HepG2 (cell line): Measurements from ENCODE around the gene TAS2R1. TPM values are rescaled to one million over a fixed set of nuclear protein-coding genes. Genes with fewer than 3 reads are reported as not detected.

Source experiments
- ATAC-seq: fragments of 200-7000 bp; cut with Tn5 transposase; 3 replicates; pipeline ENCODE4 v1.9.1; 2020; ENCODE audit warnings: mild to moderate bottlenecking, moderate library complexity
- BruUV-seq: library from RNA; stranded (reverse); fragments of 400-500 nt; replicated peaks from 2 replicates; lab custom pipeline; 2021; lab: Mats Ljungman, UMichigan
- CTCF ChIA-PET: fragments of 300-600 bp; formaldehyde crosslinking; extraction: SDS; loops from one replicate; lab custom pipeline; 2021; ENCODE audit warnings: low total read pairs, inconsistent platforms, low intra/inter-chr PET ratio; lab: Yijun Ruan, JAX
- POLR2A ChIA-PET: fragments of 350-600 bp; sonication (Branson Sonifier 250); formaldehyde crosslinking; loops from one replicate; lab custom pipeline; 2020; ENCODE audit warnings: antibody characterized with exemption, inconsistent platforms; lab: Yijun Ruan, JAX
- DNase-seq: peaks from one replicate; pipeline ENCODE4 v3.0.0-alpha.2; 2015; ENCODE audit warnings: low spot score
- FAIRE-seq: peaks from 3 replicates; lab custom pipeline; 2011; peaks lifted over from hg19 to GRCh38; lab: Jason Lieb, UNC
- H2AFZ ChIP-seq: one replicate; pipeline ENCODE4 v1.6.1; 2011; ENCODE audit warnings: low read length, inconsistent platforms
- H3K27ac ChIP-seq: fragments of 300-600 bp; 3 replicates; pipeline ENCODE4 v1.8.0; 2011; ENCODE audit warnings: mixed run types, mild to moderate bottlenecking, mixed read lengths, low read length, inconsistent platforms; ENCODE audit not compliant: insufficient read depth; ENCODE audit errors: extremely low read length
- H3K27me3 ChIP-seq, 2 experiments: fragments of 200-600 bp in 1 of 2; 2 replicates in 1 of 2; 3 replicates in 1 of 2; pipeline versions ENCODE4 v1.6.0 to v1.8.0; 2011; ENCODE audit warnings: low read length in 2 of 2, mild to moderate bottlenecking in 2 of 2, moderate library complexity in 2 of 2, inconsistent platforms in 1 of 2; ENCODE audit not compliant: insufficient read depth in 2 of 2, control insufficient read depth in 1 of 2
- H3K36me3 ChIP-seq, 2 experiments: fragments of 200-600 bp in 1 of 2; replicated peaks in 1 of 2; 2 replicates in 1 of 2; 3 replicates in 1 of 2; pipeline versions ENCODE4 v1.5.1 to v1.8.0; 2011; ENCODE audit warnings: low read length in 2 of 2, inconsistent platforms in 1 of 2; ENCODE audit not compliant: insufficient read depth in 2 of 2, control insufficient read depth in 1 of 2
- H3K4me1 ChIP-seq: 2 replicates; pipeline ENCODE4 v1.5.1; 2012; ENCODE audit warnings: low read length, inconsistent platforms; ENCODE audit not compliant: insufficient read depth
- H3K4me2 ChIP-seq: 2 replicates; pipeline ENCODE4 v1.6.0; 2011; ENCODE audit warnings: low read depth, low read length, inconsistent platforms
- H3K4me3 ChIP-seq, 3 experiments: fragments of 200-600 bp in 1 of 3; sonication (generic), shearing (Covaris generic) in 1 of 3; replicated peaks in 1 of 3; 2 replicates each; pipeline ENCODE4 v1.5.1; 2011 to 2016; ENCODE audit warnings: low read length in 3 of 3, inconsistent platforms in 2 of 3, low read depth in 2 of 3, mild to moderate bottlenecking in 2 of 3, control low read depth in 1 of 3, mixed read lengths in 1 of 3; ENCODE audit not compliant: insufficient read depth in 1 of 3
- H3K79me2 ChIP-seq: one replicate; pipeline ENCODE4 v1.6.1; 2011; ENCODE audit warnings: low read length, inconsistent platforms; ENCODE audit not compliant: insufficient read depth
- H3K9ac ChIP-seq: 2 replicates; pipeline ENCODE4 v1.6.0; 2011; ENCODE audit warnings: mild to moderate bottlenecking, low read depth, low read length, inconsistent platforms; ENCODE audit not compliant: insufficient read depth
- H3K9me3 ChIP-seq: 2 replicates; pipeline ENCODE4 v1.5.1; 2012; ENCODE audit warnings: mild to moderate bottlenecking, low read length
- H4K20me1 ChIP-seq: 2 replicates; pipeline ENCODE4 v1.6.0; 2011; ENCODE audit warnings: inconsistent platforms, mild to moderate bottlenecking, low read length, moderate library complexity; ENCODE audit not compliant: insufficient read depth
- GABPB1 ChIP-seq: IDR thresholded peaks from 2 replicates; pipeline ENCODE4 v1.6.1; 2016; ENCODE audit warnings: mild to moderate bottlenecking, missing genetic modification reagents, moderate library complexity, missing compliant biosample characterization
- HNF1A ChIP-seq, 2 experiments: sonication (generic) in 1 of 2; formaldehyde crosslinking in 1 of 2; IDR thresholded peaks; 2 replicates each; pipeline versions ENCODE4 v1.4.0 to v1.6.1; 2016 to 2020; ENCODE audit warnings: borderline replicate concordance in 1 of 2, low read depth in 1 of 2, mild to moderate bottlenecking in 1 of 2, missing genetic modification reagents in 1 of 2
- SAFB2 ChIP-seq: sonication (generic); formaldehyde crosslinking; IDR thresholded peaks from 2 replicates; pipeline ENCODE4 v1.5.1; 2020; ENCODE audit warnings: missing genetic modification reagents, low read depth, mild to moderate bottlenecking, borderline replicate concordance
- ZNF263 ChIP-seq: sonication (generic); formaldehyde crosslinking; IDR thresholded peaks from 2 replicates; pipeline ENCODE4 v1.4.0; 2020; ENCODE audit warnings: missing genetic modification reagents
- ZNF737 ChIP-seq: sonication (generic); formaldehyde crosslinking; IDR thresholded peaks from 2 replicates; pipeline ENCODE4 v1.5.0; 2020; ENCODE audit warnings: missing genetic modification reagents, mild to moderate bottlenecking, borderline replicate concordance
- WGBS: methylation state at CpG from one replicate; pipeline ENCODE4 v1.1.6; 2017; ENCODE audit warnings: low lambda C conversion rate; 5-methylcytosine and 5-hydroxymethylcytosine counted together
- in situ Hi-C: cut with HindIII; loops from 2 replicates; pipeline ENCODE4 v1.10.0; 2017; ENCODE audit warnings: low pct_unique_long_range_greater_than_20kb; ENCODE audit not compliant: extremely low pct_ligation_motif_present
- intact Hi-C: fragments of 100-400 bp; cut with micrococcal nuclease; formaldehyde crosslinking; loops from one replicate; pipeline ENCODE4 v1.10.0; 2022; ENCODE audit not compliant: unreplicated experiment
- polyA plus RNA-seq, 8 experiments: library from polyadenylated mRNA; depleted of rRNA in 3 of 8; stranded (reverse) in 7 of 8; unstranded in 1 of 8; fragments of >200 nt; fragmentation: Illumina TruSeq in 4 of 8; extraction: Trizol in 4 of 8; gene quantifications; 2 replicates each; pipeline versions ENCODE4 v1.2.1 to v1.2.3, GENCODE V29; 2011 to 2016; ENCODE audit warnings: low read depth in 4 of 8, missing spikeins in 1 of 8, mixed read lengths in 1 of 8; ENCODE audit not compliant: insufficient read depth in 1 of 8
- total RNA-seq, 5 experiments: library from RNA; depleted of rRNA; stranded (reverse); fragments of >200 nt; fragmentation: Illumina TruSeq; extraction: Trizol; gene quantifications; 2 replicates each; pipeline ENCODE4 v1.2.3, GENCODE V29; 2016; ENCODE audit warnings: low read depth in 1 of 5

The TAS2R1 gene
- total and polyA plus RNA-seq, 2 of the 13 experiments (the other 11 are each of a cell fraction or from before 2014, with no cell fraction given) = not detected

- intact Hi-C loops = no loop called here
- ATAC-seq = no peak
- Histone ChIP-seq H3K79me2 (no peaks in the 10 kb centered on the region), H3K36me3 (no peaks in the 10 kb centered on the region), H3K4me3 (no peak overlapping the region), H3K27ac (no peak overlapping the region), H4K20me1 (no peaks in the 10 kb centered on the region), H2AFZ (no peak overlapping the region), H3K9ac (no peak overlapping the region), H3K4me2 (no peak overlapping the region), H3K27me3 (no peaks in the 10 kb centered on the region; a peak in 1 of 5 replicates), H3K4me1 (no peaks in the 10 kb centered on the region)
- DNase-seq = no peak
- ChIA-PET POLR2A (no interaction called here), CTCF (no interaction called here)
- in situ Hi-C loops = no loop called here
- 12% methylated on average over 5 of the region's 5 CpGs for WGBS
- BruUV-seq = no TSS peak
- no peak for FAIRE-seq
- no peak for TF ChIP-seq ZNF737
- no peak for TF ChIP-seq ZNF263 (CRISPR knock-in tag)
- no peak for TF ChIP-seq GABPB1 (CRISPR knock-in tag)
- TF ChIP-seq SAFB2 = no peak
- TF ChIP-seq HNF1A (IDR thresholded peaks at IDR 0.05; ENCODE audit: low read depth) = no peak
- TF ChIP-seq HNF1A (CRISPR knock-in tag; IDR thresholded peaks at IDR 0.05; ENCODE audit: borderline replicate concordance) = no peak
- TF ChIP-seq, all 625 proteins: peak for 0
- H3K9me3 ChIP-seq = no peaks in the 10 kb centered on the region
These were observed 10.6 kb downstream of the TAS2R1 start for GRCh38 chr5:9619331-9620092.
